ENCODE data around the gene TMEM181.

The TMEM181 gene

GRCh38 chr6:158559895-158560835 is at the start of gene TMEM181:
TMEM181 (plus strand) TSS chr6:158560091; CDS start chr6:158560225, 134 bp downstream.
- DNase-seq (ENCODE audit: insufficient read length, low spot score) (peak; percentile 64), FAIRE-seq (no peak)
- no peak for TF ChIP-seq CTCF (IDR thresholded peaks at IDR 0.05; ENCODE audit: insufficient read depth, missing control alignments)

- DNase-seq (ENCODE audit: insufficient read length, low spot score) (peak; percentile 55), FAIRE-seq (peak; percentile 93)
- TF ChIP-seq CTCF (IDR thresholded peaks at IDR 0.05; ENCODE audit: insufficient read depth, missing control alignments): no peak
Measured at GRCh38 chr6:158512809-158513208, 47.1 kb upstream of the TMEM181 start.

- no peak for DNase-seq (ENCODE audit: insufficient read length, low spot score)
- TF ChIP-seq CTCF (IDR thresholded peaks at IDR 0.05; ENCODE audit: insufficient read depth, missing control alignments): no peak
- no peak for FAIRE-seq
Measured at GRCh38 chr6:158514176-158514575, 45.7 kb upstream of the TMEM181 start.

- DNase-seq (ENCODE audit: insufficient read length, low spot score): no peak
- TF ChIP-seq CTCF (IDR thresholded peaks at IDR 0.05; ENCODE audit: insufficient read depth, missing control alignments): no peak
Measured at GRCh38 chr6:158514991-158515390, 44.9 kb upstream of the TMEM181 start.

GRCh38 chr6:158516098-158516497 is 43.8 kb upstream of the TMEM181 start:
- DNase-seq (ENCODE audit: insufficient read length, low spot score): no peak
- FAIRE-seq: no peak
- no peak for TF ChIP-seq CTCF (IDR thresholded peaks at IDR 0.05; ENCODE audit: insufficient read depth, missing control alignments)

More at GRCh38 chr6:158514991-158515390, 44.9 kb upstream of the TMEM181 start:
- FAIRE-seq: no peak

GRCh38 chr6:158517038-158517437 is 42.9 kb upstream of the TMEM181 start:
- DNase-seq (ENCODE audit: insufficient read length, low spot score) (no peak), FAIRE-seq (no peak)
- no peak for TF ChIP-seq CTCF (IDR thresholded peaks at IDR 0.05; ENCODE audit: insufficient read depth, missing control alignments)

GRCh38 chr6:158517581-158517980 is 42.3 kb upstream of the TMEM181 start:
- FAIRE-seq (no peak), DNase-seq (ENCODE audit: insufficient read length, low spot score) (no peak)

More at GRCh38 chr6:158517581-158517980, 42.3 kb upstream of the TMEM181 start:
- no peak for TF ChIP-seq CTCF (IDR thresholded peaks at IDR 0.05; ENCODE audit: insufficient read depth, missing control alignments)

All from D721Med (cell line).